GM12878 (cell line): ENCODE measurements around the gene PMEL. TPM values are rescaled to one million over a fixed set of nuclear protein-coding genes. Genes with fewer than 3 reads are reported as not detected.

Experiments used
- ATF7 ChIP-seq: fragments of 450-650 bp; IDR thresholded peaks from 2 replicates; pipeline ENCODE4 v1.6.1; 2016; ENCODE audit warnings: low read depth, mild to moderate bottlenecking
- BCL11A ChIP-seq: IDR thresholded peaks from 2 replicates; pipeline ENCODE4 v1.6.1; 2011; ENCODE audit warnings: low read depth, low read length
- BRCA1 ChIP-seq: IDR thresholded peaks from 2 replicates; pipeline ENCODE4 v1.6.1; 2011; ENCODE audit warnings: low read depth, low read length, improper control_type of control experiment
- CHD1 ChIP-seq: IDR thresholded peaks from 2 replicates; pipeline ENCODE4 v1.6.1; 2012; ENCODE audit warnings: low read depth, low read length, improper control_type of control experiment
- EGR1 ChIP-seq, 2 experiments: IDR thresholded peaks; 1 replicate in 1 of 2; 2 replicates in 1 of 2; pipeline ENCODE4 v1.6.1; 2011 to 2012; ENCODE audit warnings: low read depth in 2 of 2, low read length in 2 of 2, borderline replicate concordance in 1 of 2, mild to moderate bottlenecking in 1 of 2, moderate library complexity in 1 of 2
- FOXK2 ChIP-seq: fragments of 450-650 bp; IDR thresholded peaks from 2 replicates; pipeline ENCODE4 v1.6.1; 2017; ENCODE audit warnings: mild to moderate bottlenecking, moderate library complexity
- FOXM1 ChIP-seq: IDR thresholded peaks from 2 replicates; pipeline ENCODE4 v1.6.1; 2012; ENCODE audit warnings: low read depth, mild to moderate bottlenecking, inconsistent platforms, low read length, moderate library complexity
- HDAC6 ChIP-seq: fragments of 200-600 bp; sonication (generic); IDR thresholded peaks from one replicate; pipeline ENCODE4 v1.8.0; 2017; ENCODE audit warnings: antibody characterized with exemption; ENCODE audit not compliant: unreplicated experiment
- IKZF2 ChIP-seq, 2 experiments: fragments of 450-650 bp; IDR thresholded peaks; 2 replicates each; pipeline ENCODE4 v1.6.1; 2017; ENCODE audit warnings: mild to moderate bottlenecking in 2 of 2, moderate library complexity in 2 of 2
- MYC ChIP-seq: IDR thresholded peaks from 2 replicates; pipeline ENCODE4 v1.6.1; 2011; ENCODE audit warnings: mild to moderate bottlenecking, low read length, moderate library complexity, inconsistent platforms; ENCODE audit not compliant: insufficient read depth, insufficient replicate concordance, insufficient read length, severe bottlenecking
- NRF1 ChIP-seq: conservative IDR thresholded peaks from 2 replicates; pipeline ENCODE4 v1.6.1; 2011; ENCODE audit warnings: mild to moderate bottlenecking, low read depth, low read length, improper control_type of control experiment
- POLR2AphosphoS5 ChIP-seq: IDR thresholded peaks from 2 replicates; pipeline ENCODE4 v1.6.1; 2011; ENCODE audit warnings: mild to moderate bottlenecking, low read length, inconsistent platforms
- RFX5 ChIP-seq: IDR thresholded peaks from 2 replicates; pipeline ENCODE4 v1.6.1; 2011; ENCODE audit warnings: low read depth, low read length, improper control_type of control experiment
- RUNX3 ChIP-seq: IDR thresholded peaks from 2 replicates; pipeline ENCODE4 v1.6.1; 2012; ENCODE audit warnings: low read length, inconsistent platforms
- SIN3A ChIP-seq: IDR thresholded peaks from 2 replicates; pipeline ENCODE4 v1.6.1; 2012; ENCODE audit warnings: low read depth, low read length, improper control_type of control experiment
- SP1 ChIP-seq: IDR thresholded peaks from one replicate; pipeline ENCODE4 v1.6.1; 2011; ENCODE audit warnings: low read depth, low read length
- SPI1 ChIP-seq: IDR thresholded peaks from 2 replicates; pipeline ENCODE4 v1.6.1; 2011; ENCODE audit warnings: low read depth, mild to moderate bottlenecking, low read length, moderate library complexity, borderline replicate concordance; ENCODE audit not compliant: insufficient read depth
- SUPT20H ChIP-seq: IDR thresholded peaks from 2 replicates; pipeline ENCODE4 v1.6.1; 2011; ENCODE audit warnings: low read depth, mild to moderate bottlenecking, low read length, moderate library complexity, borderline replicate concordance; ENCODE audit not compliant: control insufficient read depth
- TARDBP ChIP-seq: IDR thresholded peaks from 2 replicates; pipeline ENCODE4 v1.6.1; 2016; ENCODE audit warnings: borderline replicate concordance
- TCF12 ChIP-seq: IDR thresholded peaks from 2 replicates; pipeline ENCODE4 v1.6.1; 2011; ENCODE audit warnings: low read depth, mild to moderate bottlenecking, low read length
- YY1 ChIP-seq: IDR thresholded peaks from 2 replicates; pipeline ENCODE4 v1.6.1; 2011; ENCODE audit warnings: low read depth, mild to moderate bottlenecking, low read length
- polyA plus RNA-seq, 11 experiments: library from polyadenylated mRNA; depleted of rRNA in 4 of 11; unstranded in 6 of 11; stranded (reverse) in 5 of 11; fragments of >200 nt; fragmentation: Nextera tagmentation in 4 of 11; fragmentation: Illumina TruSeq in 1 of 11; extraction: Ambion mirVana in 4 of 11; extraction: Trizol in 1 of 11; gene quantifications; 1 replicate in 1 of 11; 2 replicates in 10 of 11; pipeline versions ENCODE4 v1.2.1 to v1.2.3, GENCODE V29; 2011 to 2016; ENCODE audit warnings: inconsistent platforms in 2 of 11, missing spikeins in 2 of 11, low read depth in 1 of 11
- total RNA-seq, 4 experiments: library from RNA; depleted of rRNA in 3 of 4; stranded (reverse); fragments of >200 nt in 3 of 4; fragmentation: Illumina TruSeq in 1 of 4; extraction: Trizol in 1 of 4; gene quantifications; 2 replicates each; pipeline versions ENCODE4 v1.2.1 to v1.2.3, GENCODE V29; 2013 to 2021
- TF ChIP-seq, protein P1 (sequence below): IDR thresholded peaks from 2 replicates; pipeline ENCODE4 v1.6.1; 2012; ENCODE audit warnings: mild to moderate bottlenecking, low read depth, low read length
- TF ChIP-seq, protein P2 (sequence below): fragments of 450-650 bp; IDR thresholded peaks from 2 replicates; pipeline ENCODE4 v1.6.1; 2018; ENCODE audit warnings: mild to moderate bottlenecking, low read depth, moderate library complexity; ENCODE audit not compliant: partially characterized antibody

The PMEL gene
- total and polyA plus RNA-seq, 10 of the 15 experiments (the other 5 are each of a cell fraction or from before 2014, with no cell fraction given), result 0.32 to 1.6 (median 0.56) TPM

GRCh38 chr12:55930771-55931316, 35.0 kb downstream of the PMEL start, which contains the start of gene DGKA (continued):
- TF ChIP-seq, protein P1, sequence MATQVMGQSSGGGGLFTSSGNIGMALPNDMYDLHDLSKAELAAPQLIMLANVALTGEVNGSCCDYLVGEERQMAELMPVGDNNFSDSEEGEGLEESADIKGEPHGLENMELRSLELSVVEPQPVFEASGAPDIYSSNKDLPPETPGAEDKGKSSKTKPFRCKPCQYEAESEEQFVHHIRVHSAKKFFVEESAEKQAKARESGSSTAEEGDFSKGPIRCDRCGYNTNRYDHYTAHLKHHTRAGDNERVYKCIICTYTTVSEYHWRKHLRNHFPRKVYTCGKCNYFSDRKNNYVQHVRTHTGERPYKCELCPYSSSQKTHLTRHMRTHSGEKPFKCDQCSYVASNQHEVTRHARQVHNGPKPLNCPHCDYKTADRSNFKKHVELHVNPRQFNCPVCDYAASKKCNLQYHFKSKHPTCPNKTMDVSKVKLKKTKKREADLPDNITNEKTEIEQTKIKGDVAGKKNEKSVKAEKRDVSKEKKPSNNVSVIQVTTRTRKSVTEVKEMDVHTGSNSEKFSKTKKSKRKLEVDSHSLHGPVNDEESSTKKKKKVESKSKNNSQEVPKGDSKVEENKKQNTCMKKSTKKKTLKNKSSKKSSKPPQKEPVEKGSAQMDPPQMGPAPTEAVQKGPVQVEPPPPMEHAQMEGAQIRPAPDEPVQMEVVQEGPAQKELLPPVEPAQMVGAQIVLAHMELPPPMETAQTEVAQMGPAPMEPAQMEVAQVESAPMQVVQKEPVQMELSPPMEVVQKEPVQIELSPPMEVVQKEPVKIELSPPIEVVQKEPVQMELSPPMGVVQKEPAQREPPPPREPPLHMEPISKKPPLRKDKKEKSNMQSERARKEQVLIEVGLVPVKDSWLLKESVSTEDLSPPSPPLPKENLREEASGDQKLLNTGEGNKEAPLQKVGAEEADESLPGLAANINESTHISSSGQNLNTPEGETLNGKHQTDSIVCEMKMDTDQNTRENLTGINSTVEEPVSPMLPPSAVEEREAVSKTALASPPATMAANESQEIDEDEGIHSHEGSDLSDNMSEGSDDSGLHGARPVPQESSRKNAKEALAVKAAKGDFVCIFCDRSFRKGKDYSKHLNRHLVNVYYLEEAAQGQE, result no peak
- TF ChIP-seq EGR1 (IDR thresholded peaks at IDR 0.05; ENCODE audit: borderline replicate concordance in 1 of 2, low read depth in 2 of 2, low read length in 2 of 2) (no peak), ATF7 (no peak), SIN3A (no peak), RUNX3 (no peak; the same call in 1 of the 2 replicates), RFX5 (no peak), TARDBP (no peak), IKZF2 (IDR thresholded peaks at IDR 0.05) (peak; percentile 36 to 58), BCL11A (no peak), BRCA1 (no peak), NRF1 (no peak), TCF12 (no peak), FOXM1 (peak; percentile 49; the same call in 1 of the 2 replicates), SP1 (no peak), HDAC6 (no peak), MYC (no peak), SPI1 (no peak), CHD1 (no peak), FOXK2 (no peak), POLR2AphosphoS5 (no peak), SUPT20H (no peak), YY1 (no peak)
- TF ChIP-seq, protein P2, sequence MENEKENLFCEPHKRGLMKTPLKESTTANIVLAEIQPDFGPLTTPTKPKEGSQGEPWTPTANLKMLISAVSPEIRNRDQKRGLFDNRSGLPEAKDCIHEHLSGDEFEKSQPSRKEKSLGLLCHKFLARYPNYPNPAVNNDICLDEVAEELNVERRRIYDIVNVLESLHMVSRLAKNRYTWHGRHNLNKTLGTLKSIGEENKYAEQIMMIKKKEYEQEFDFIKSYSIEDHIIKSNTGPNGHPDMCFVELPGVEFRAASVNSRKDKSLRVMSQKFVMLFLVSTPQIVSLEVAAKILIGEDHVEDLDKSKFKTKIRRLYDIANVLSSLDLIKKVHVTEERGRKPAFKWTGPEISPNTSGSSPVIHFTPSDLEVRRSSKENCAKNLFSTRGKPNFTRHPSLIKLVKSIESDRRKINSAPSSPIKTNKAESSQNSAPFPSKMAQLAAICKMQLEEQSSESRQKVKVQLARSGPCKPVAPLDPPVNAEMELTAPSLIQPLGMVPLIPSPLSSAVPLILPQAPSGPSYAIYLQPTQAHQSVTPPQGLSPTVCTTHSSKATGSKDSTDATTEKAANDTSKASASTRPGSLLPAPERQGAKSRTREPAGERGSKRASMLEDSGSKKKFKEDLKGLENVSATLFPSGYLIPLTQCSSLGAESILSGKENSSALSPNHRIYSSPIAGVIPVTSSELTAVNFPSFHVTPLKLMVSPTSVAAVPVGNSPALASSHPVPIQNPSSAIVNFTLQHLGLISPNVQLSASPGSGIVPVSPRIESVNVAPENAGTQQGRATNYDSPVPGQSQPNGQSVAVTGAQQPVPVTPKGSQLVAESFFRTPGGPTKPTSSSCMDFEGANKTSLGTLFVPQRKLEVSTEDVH, result no peak
